RWPE1 (cell line): ENCODE results near the gene CDAN1.

Source experiments
- CTCF ChIA-PET: fragments of 350-600 bp; sonication (Branson Sonifier 250); formaldehyde crosslinking; extraction: SDS; loops from one replicate; lab custom pipeline; 2021; lab: Yijun Ruan, JAX
- POLR2A ChIA-PET: fragments of 400-600 bp; formaldehyde crosslinking; extraction: SDS; loops from one replicate; lab custom pipeline; 2020; ENCODE audit warnings: antibody characterized with exemption; ENCODE audit not compliant: low non-redundant PET; lab: Yijun Ruan, JAX
- DNase-seq: peaks from one replicate; pipeline ENCODE4 v3.0.0; 2012; ENCODE audit warnings: low spot score
- H3K27ac ChIP-seq: fragments of 450-650 bp; 2 replicates; pipeline ENCODE4 v1.5.1; 2017
- CTCF ChIP-seq: fragments of 450-650 bp; conservative IDR thresholded peaks from 2 replicates; pipeline ENCODE4 v1.5.1; 2017; ENCODE audit warnings: low read depth, mild to moderate bottlenecking

CDAN1 gene

GRCh38 chr15:42693942-42694341 is 43.0 kb downstream of the CDAN1 start:
- ChIA-PET POLR2A (no interaction called here), CTCF (interaction anchor here (0.6 to 1.3 kb wide), 3 partner anchors 10 to 1732 kb away, joined by 3 to 4 read pairs (median 4); no protein-coding TSS in a partner anchor)
- H3K27ac ChIP-seq, result no peak overlapping the region
- TF ChIP-seq CTCF, result no peak
- DNase-seq, result no peak

- H3K27ac ChIP-seq, result no peak overlapping the region
- POLR2A ChIA-PET, result no interaction called here
- no peak for TF ChIP-seq CTCF
- DNase-seq, result no peak
- CTCF ChIA-PET, result no interaction called here
Measured at GRCh38 chr15:42693496-42693895, 43.4 kb downstream of the CDAN1 start.

GRCh38 chr15:42692997-42693396 is 43.9 kb downstream of the CDAN1 start:
- no peak for DNase-seq
- CTCF ChIA-PET, result no interaction called here
- H3K27ac ChIP-seq, result no peak overlapping the region
- POLR2A ChIA-PET, result no interaction called here
- no peak for TF ChIP-seq CTCF

- no peak for DNase-seq
- H3K27ac ChIP-seq, result no peak overlapping the region
- ChIA-PET CTCF (no interaction called here), POLR2A (no interaction called here)
- TF ChIP-seq CTCF, result no peak
Measured at GRCh38 chr15:42692536-42692935, 44.4 kb downstream of the CDAN1 start.

- DNase-seq, result no peak
- H3K27ac ChIP-seq, result no peak overlapping the region
- ChIA-PET CTCF (interaction anchor here (0.8 kb wide), 1 partner anchor 12 kb away, joined by 4 read pairs; no protein-coding TSS in a partner anchor), POLR2A (no interaction called here)
- TF ChIP-seq CTCF, result no peak
Measured at GRCh38 chr15:42691770-42692169, 45.2 kb downstream of the CDAN1 start.

- CTCF ChIA-PET, result interaction anchor here (0.8 kb wide), 1 partner anchor 12 kb away, joined by 4 read pairs; no protein-coding TSS in a partner anchor
- DNase-seq, result no peak
- POLR2A ChIA-PET, result no interaction called here
- no peak overlapping the region for H3K27ac ChIP-seq
- TF ChIP-seq CTCF, result no peak
Measured at GRCh38 chr15:42691308-42691707, 45.6 kb downstream of the CDAN1 start.
